Renal cortical epithelial cell (primary cell): ENCODE results near the gene KCNMA1. TPM values are rescaled to one million over a fixed set of nuclear protein-coding genes. Genes with fewer than 3 reads are reported as not detected.
A peak's percentile ranks its signal among the peaks of the same experiment; 100 is the strongest.

ENCODE experiments used
- DNase-seq: peaks from one replicate; pipeline ENCODE4 v3.0.0-alpha.2; 2011; ENCODE audit warnings: low read depth
- total RNA-seq: library from RNA; depleted of rRNA; stranded (reverse); fragments of >200 nt; gene quantifications from 2 replicates; pipeline ENCODE4 v1.2.3, GENCODE V29; 2014

The KCNMA1 gene
- total RNA-seq, 1 donor from 2014 or later = 12.9 TPM

- DNase-seq = no peak
These were observed 647.0 kb downstream of the KCNMA1 start for GRCh38 chr10:76990561-76990960.

- peak; percentile 66 for DNase-seq
These were observed 652.8 kb downstream of the KCNMA1 start for GRCh38 chr10:76984559-76985443.

GRCh38 chr10:76983624-76984023 lies 654.0 kb downstream of the KCNMA1 start:
- DNase-seq = no peak

GRCh38 chr10:76982671-76983070 lies 654.9 kb downstream of the KCNMA1 start:
- no peak for DNase-seq

GRCh38 chr10:76981251-76981650 lies 656.4 kb downstream of the KCNMA1 start:
- no peak for DNase-seq

- DNase-seq = no peak
These were observed 659.7 kb downstream of the KCNMA1 start for GRCh38 chr10:76977901-76978300.

- no peak for DNase-seq
These were observed 660.6 kb downstream of the KCNMA1 start for GRCh38 chr10:76977046-76977445.

GRCh38 chr10:76976142-76976541 lies 661.5 kb downstream of the KCNMA1 start:
- no peak for DNase-seq

- no peak for DNase-seq
These were observed 662.5 kb downstream of the KCNMA1 start for GRCh38 chr10:76975126-76975525.

- no peak for DNase-seq
These were observed 663.5 kb downstream of the KCNMA1 start for GRCh38 chr10:76974017-76974691.

- DNase-seq = no peak
These were observed 664.3 kb downstream of the KCNMA1 start for GRCh38 chr10:76973091-76974016.

- no peak for DNase-seq
These were observed 665.1 kb downstream of the KCNMA1 start for GRCh38 chr10:76972541-76972940.

GRCh38 chr10:76971547-76972170 lies 665.9 kb downstream of the KCNMA1 start:
- no peak for DNase-seq

GRCh38 chr10:76970711-76971519 lies 666.7 kb downstream of the KCNMA1 start:
- DNase-seq = no peak

- no peak for DNase-seq
These were observed 668.2 kb downstream of the KCNMA1 start for GRCh38 chr10:76969366-76969948.

GRCh38 chr10:76968483-76968882 lies 669.1 kb downstream of the KCNMA1 start:
- no peak for DNase-seq

GRCh38 chr10:76962851-76963250 lies 674.8 kb downstream of the KCNMA1 start:
- no peak for DNase-seq

GRCh38 chr10:76961841-76962240 lies 675.8 kb downstream of the KCNMA1 start:
- no peak for DNase-seq

- no peak for DNase-seq
These were observed 678.5 kb downstream of the KCNMA1 start for GRCh38 chr10:76959111-76959510.

GRCh38 chr10:76954838-76955237 lies 682.8 kb downstream of the KCNMA1 start:
- DNase-seq = no peak
